NCI-H510A (cell line): ENCODE results near the gene OR2AG2.

ENCODE experiments used
- DNase-seq: peaks from one replicate; lab custom pipeline; 2025; lab: John Stamatoyannopoulos, UW

The OR2AG2 gene

DNA sequence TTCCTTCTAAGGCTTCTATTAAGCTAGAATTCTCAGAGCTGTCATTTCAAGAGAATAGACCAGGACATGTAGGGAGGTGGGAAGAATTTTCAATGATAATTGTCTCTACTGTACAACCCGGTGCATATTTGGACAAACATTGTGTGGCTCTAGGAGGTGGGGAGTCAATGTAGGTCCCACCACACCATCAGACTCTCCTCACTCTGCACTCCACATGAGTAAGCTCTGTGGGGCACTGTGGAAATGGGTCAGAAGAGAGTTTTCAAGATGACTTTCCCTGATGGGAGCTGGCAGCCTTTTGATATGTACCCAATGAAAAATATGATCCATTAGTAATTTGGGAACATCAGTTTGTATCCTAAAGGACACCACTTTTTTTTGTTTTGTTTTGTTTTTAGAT is 33.2 kb downstream of the OR2AG2 start:
- DNase-seq = no peak

- DNase-seq = no peak
These were observed 33.8 kb downstream of the OR2AG2 start for GRCh38 chr11:6737872-6738466.

GRCh38 chr11:6736495-6737121 is 35.2 kb downstream of the OR2AG2 start:
- DNase-seq = no peak

- no peak for DNase-seq
These were observed 36.5 kb downstream of the OR2AG2 start for GRCh38 chr11:6735306-6735705.

DNA sequence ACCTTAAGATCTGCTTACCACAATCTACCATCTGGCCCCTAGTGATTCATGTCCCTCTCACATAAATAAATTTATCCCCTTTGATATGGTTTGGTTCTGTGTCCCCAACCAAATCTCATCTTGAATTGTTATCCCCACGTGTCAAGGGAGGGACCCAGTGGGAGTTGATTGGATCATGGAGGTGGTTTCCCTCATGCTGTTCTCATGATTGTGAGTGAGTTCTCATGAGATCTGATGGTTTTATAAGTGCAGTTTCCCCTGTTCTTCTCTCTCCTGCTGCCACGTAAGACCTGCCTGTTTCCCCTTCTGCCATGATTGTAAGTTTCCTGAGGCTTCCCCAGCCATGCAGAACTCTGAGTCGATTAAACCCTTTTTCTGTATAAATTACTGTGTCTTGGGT is 37.2 kb downstream of the OR2AG2 start:
- DNase-seq = no peak

- DNase-seq = no peak
These were observed 38.2 kb downstream of the OR2AG2 start for GRCh38 chr11:6733326-6734275.

GRCh38 chr11:6727971-6728760 is 43.6 kb downstream of the OR2AG2 start:
- DNase-seq = no peak

DNA sequence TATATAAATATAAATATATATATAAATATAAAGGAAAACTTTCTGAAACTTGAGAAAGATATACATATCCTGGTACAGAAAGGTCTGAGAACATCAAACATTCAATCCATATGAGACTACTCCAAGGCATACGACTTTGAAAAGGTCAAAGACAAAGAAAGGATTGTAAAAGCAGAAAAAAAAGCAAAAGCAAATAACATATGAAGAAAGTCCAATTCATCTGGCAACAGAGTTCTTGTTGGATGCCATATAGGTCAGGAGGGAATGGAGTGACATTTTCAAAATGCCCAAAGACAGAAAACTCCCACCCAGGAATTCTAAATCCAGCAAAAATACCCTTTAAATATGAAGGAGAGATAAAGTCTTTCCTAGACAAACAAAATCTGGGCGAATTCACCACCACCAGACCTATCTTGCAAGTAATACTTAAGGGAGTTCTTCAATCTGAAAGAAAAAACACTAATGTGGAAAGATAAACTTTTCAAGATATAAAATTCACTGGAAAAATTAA is 46.3 kb downstream of the OR2AG2 start:
- DNase-seq = no peak

DNA sequence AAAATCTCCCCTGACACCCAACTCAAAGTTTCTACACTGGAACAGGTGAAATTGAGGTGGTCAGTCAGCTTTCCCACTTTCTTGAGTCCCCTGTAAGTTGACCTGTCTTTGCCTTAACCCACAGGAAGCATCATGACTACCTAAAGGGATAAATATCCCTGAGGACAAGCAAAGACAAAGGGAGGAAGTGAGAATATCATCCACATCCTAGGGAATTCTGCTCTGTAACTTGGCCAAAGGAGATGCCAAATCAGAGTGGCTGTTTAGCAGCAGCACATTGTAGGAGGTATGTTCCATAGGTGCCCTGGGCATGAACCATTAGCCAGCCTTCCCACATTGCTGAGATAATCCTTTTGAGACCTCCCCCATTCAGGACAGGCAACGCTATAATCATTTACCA is 47.8 kb downstream of the OR2AG2 start:
- no peak for DNase-seq

GRCh38 chr11:6721343-6721742 is 50.4 kb downstream of the OR2AG2 start:
- DNase-seq = no peak

- DNase-seq = no peak
These were observed 52.2 kb downstream of the OR2AG2 start for GRCh38 chr11:6719576-6719975.

- DNase-seq = no peak
These were observed 54.4 kb downstream of the OR2AG2 start for GRCh38 chr11:6717426-6717825.
